ENCODE results near the gene OR8H1. TPM values are rescaled to one million over a fixed set of nuclear protein-coding genes. Genes with fewer than 3 reads are reported as not detected.

OR8H1 gene
- total RNA-seq: not detected

- DNase-seq (ENCODE audit: low spot score) (no peak), ATAC-seq (ENCODE audit: low FRiP score) (no peak)
- no peak for TF ChIP-seq CTCF (IDR thresholded peaks at IDR 0.05)
Observed at GRCh38 chr11:56292154-56292553, at the start of gene OR8H1. Gene OR8H1, minus strand, starts transcription at chr11:56292254. Its CDS starts 1,192 bp downstream, at chr11:56291062.

GRCh38 chr11:56340289-56340688, 48.2 kb upstream of the OR8H1 start:
- ATAC-seq (ENCODE audit: low FRiP score) (no peak), DNase-seq (ENCODE audit: low spot score) (no peak)
- TF ChIP-seq CTCF (IDR thresholded peaks at IDR 0.05): no peak

DNA sequence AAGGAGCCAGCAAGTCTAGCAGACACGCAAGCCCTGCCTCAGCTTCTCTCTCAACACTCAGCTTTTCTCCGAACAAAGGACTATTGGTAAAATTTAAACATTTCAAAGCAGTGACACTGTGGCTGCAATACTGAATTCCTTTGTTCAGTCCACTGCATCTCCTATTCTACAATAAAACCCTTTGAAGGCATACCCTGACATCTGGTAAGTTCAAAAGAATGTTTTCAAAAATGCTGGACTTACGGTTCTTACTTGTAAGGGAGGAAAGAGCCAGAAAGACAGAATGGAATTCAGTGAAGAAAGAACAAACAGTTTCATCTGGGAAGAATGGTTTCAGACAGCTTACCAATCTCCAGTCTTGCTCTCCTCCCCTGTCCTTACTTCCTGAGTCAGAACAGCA, 41.1 kb upstream of the OR8H1 start:
- ATAC-seq (ENCODE audit: low FRiP score): no peak

GRCh38 chr11:56331861-56332491, 39.9 kb upstream of the OR8H1 start:
- DNase-seq (ENCODE audit: low spot score): no peak
- no peak for ATAC-seq (ENCODE audit: low FRiP score)
- no peak for TF ChIP-seq CTCF (IDR thresholded peaks at IDR 0.05)

More for the DNA sequence above, 41.1 kb upstream of the OR8H1 start:
- DNase-seq (ENCODE audit: low spot score): no peak
- TF ChIP-seq CTCF (IDR thresholded peaks at IDR 0.05): no peak

DNA sequence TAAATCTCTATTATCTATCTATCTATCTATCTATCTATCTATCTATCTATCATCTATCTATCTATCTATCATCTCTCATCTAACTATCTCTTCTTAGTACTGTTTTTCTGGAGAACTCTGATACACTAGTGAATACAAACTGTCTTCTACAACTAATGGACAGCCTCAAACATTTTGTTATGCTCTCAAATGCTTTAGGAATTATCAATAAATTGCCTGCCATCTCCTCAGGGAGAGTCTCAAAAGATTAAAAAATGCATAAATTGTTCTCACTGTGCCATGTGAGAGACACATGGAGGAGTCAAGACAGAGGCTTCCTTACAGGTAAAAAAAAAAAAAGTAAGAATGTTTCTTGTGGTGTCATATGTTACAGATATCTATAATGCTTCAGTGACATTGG, 22.8 kb upstream of the OR8H1 start, which contains the start of gene OR8K3:
Gene OR8K3, plus strand, starts transcription at position 301 of the 400 bp plus-strand sequence. CDS start 3,163 bp downstream, outside the sequence.
- no peak for DNase-seq (ENCODE audit: low spot score)
- TF ChIP-seq CTCF (IDR thresholded peaks at IDR 0.05): no peak
- no peak for ATAC-seq (ENCODE audit: low FRiP score)

- DNase-seq (ENCODE audit: low spot score) (no peak), ATAC-seq (ENCODE audit: low FRiP score) (no peak)
- no peak for TF ChIP-seq CTCF (IDR thresholded peaks at IDR 0.05)
Observed at GRCh38 chr11:56307836-56308235, 15.8 kb upstream of the OR8H1 start.

GRCh38 chr11:56296898-56297297, 4.8 kb upstream of the OR8H1 start:
- ATAC-seq (ENCODE audit: low FRiP score): no peak
- no peak for TF ChIP-seq CTCF (IDR thresholded peaks at IDR 0.05)
- DNase-seq (ENCODE audit: low spot score): no peak

Data from omental fat pad (tissue), 4 donors.